Left kidney (tissue), 2 donors: Measurements from ENCODE around the gene GTF2A2. TPM values are rescaled to one million over a fixed set of nuclear protein-coding genes. Genes with fewer than 3 reads are reported as not detected.
"Not testable (repeated sequence)": the region's sequence is repeated elsewhere in the genome, so short reads cannot be mapped to it uniquely, and the experiment has no call there.

Source experiments
- DNase-seq: peaks from one replicate; pipeline ENCODE4 v3.0.0-alpha.2; 2013
- polyA plus RNA-seq: library from polyadenylated mRNA; unstranded; fragments of 120-200 nt; gene quantifications from one replicate; pipeline ENCODE4 v1.2.1, GENCODE V29; 2013; ENCODE audit not compliant: insufficient read length

GTF2A2 gene
- polyA plus RNA-seq, 1 donor, result 132 TPM

DNA sequence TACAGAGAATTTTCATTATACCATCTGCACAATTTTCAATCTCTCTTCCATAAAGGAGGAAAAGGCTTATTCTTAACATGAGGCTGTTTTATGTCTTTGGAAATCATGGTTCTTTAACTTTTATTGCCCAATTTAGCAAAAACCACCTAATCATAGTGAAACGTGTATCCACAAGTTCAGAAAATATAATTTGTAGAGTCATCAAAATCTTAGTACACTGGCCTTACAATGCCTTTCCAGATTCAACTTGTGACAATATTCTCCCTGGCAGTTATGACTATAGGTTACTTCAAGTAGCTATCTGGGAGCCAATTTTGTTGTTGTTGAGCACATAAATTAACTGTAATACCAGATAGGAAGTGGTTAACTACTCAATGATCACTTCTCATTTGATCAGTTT, 20.9 kb upstream of the GTF2A2 start:
- no peak for DNase-seq

DNA sequence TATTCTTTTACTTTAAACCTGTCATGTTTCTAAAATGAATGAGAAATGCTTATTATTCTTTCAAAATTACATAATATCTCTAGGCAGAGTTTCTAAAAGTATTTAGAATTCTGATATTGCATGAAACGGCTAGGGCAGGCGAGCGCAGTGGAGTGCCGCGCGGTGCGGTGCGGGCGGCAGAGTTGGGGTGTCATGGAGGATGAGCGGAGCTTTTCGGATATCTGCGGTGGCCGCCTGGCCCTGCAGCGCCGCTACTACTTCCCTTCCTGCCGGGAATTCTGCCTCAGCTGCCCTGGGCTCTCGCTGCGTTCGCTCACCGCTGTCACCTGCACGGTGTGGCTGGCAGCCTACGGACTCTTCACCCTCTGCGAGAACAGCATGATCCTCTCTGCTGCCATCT, 19.2 kb upstream of the GTF2A2 start:
- DNase-seq, result no peak

DNA sequence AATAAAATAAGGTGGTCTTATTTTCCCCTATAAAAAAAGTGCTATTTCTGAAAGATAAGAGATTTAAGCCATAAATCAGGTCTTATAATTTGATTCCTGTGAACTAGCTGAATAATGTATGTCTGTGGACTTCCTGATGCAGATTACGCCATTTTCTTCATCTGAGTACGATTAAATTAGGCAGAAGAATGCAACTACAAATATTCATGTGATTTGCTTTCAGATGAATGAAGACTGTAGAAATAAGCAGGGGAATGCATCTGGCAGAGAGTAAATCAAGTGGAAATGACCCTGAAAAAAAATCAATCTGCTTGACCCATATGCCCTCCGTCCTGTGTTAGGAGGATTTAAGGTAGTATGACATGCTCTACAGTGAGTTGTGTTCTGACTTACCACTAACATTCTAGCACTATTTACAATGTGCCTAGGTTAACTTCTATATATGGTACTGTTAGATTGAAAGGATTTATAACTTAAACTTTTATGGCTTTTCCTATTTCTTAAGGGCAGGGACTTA, 17.1 kb upstream of the GTF2A2 start:
- no peak for DNase-seq

DNA sequence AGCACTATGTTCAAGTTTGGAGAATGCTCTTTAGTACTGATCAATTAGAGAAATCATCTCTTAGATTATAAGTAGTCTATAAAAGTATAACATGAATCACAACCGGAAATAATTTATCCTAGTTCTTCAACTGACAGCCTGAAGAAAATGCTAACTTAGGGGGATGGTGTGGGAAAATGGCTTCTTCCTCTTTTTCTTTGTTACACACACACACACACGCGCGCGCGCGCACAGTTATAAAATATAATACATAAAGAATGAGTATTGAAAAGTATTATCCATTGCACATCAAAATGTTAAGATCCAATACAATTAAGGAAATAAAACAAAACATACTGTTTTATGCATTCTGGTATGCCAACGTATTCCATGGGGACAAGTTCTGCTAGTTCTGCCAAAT, 11.2 kb upstream of the GTF2A2 start:
- DNase-seq, result no peak

DNA sequence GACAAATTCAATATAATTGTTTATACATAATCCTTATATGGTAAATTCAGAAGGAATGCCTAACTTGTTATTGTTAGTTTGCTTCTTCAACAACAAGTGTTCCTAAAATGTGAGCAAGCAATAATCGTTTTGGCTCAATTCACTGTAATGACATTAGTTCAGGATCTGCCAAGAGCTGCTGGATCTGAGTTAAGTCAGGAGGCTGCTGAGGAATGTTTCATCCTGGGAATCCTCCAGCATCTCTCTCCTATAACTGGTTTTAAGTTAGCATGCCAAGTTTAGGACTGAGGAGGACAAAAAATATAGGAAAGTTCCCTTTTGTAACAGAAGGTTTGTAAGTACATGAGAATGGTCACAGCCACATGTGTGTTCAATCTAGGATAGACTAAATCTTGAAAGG, 4.9 kb upstream of the GTF2A2 start:
- no peak for DNase-seq

DNA sequence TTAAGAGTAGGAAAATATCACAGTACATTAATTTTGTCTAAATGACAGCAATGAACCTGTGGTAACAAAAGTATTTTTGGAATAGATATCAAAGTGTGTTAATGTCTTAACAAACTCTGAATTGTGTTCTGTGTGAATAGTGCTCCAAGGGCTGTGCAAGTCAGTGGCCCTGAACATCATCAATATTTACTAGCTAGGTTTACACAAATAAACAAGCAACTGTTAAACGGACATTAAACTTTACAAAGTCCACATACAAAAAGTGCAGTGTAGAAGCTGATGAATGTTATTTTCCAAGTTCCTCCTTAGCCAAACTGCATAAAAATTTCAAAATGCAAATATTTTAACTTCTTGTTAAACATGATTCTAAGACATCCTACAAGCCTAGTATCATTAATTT, 2.1 kb upstream of the GTF2A2 start:
- no peak for DNase-seq

DNA sequence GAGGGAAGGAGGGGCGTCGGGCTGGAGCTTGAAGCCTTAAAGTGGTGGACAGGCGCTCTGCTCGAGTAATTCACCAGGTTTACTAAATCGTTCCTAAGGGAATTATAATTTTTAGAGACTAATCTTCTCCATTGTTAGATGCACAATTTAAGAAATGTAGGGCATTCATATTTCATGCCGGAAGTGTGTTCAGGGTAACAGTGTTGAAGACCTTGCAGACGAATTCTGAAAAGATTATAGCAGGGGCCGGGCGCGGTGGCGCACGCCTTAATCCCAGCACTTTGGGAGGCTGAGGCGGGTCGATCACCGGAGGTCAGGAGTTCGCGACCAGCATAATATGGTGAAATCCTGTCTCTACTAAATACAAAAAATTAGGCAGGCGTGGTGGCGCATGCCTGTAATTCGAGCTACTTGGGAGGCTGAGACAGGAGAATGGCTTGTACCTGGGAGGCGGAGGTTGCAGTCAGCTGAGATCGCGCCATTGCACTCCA, 365 bp upstream of the GTF2A2 start:
- no peak for DNase-seq

DNA sequence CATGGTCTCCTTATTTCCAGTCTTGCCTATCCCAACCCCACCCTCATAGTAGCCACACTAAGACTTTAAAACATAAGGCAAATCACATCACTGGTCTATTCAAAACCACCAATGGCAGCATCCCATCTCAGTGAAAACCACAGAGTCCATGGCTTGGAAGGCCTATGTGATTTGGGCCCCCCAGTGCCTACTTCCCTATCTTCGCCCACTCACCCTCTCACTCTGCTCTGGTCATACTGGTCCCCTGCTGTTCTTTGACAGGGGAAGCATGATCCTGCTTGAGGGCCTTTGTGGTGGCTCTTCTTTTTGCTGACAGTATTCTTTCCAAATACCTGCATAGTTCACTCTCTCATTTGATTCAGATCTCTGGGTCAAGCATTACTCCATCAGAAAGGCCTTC, 3.3 kb downstream of the GTF2A2 start:
- no peak for DNase-seq

DNA sequence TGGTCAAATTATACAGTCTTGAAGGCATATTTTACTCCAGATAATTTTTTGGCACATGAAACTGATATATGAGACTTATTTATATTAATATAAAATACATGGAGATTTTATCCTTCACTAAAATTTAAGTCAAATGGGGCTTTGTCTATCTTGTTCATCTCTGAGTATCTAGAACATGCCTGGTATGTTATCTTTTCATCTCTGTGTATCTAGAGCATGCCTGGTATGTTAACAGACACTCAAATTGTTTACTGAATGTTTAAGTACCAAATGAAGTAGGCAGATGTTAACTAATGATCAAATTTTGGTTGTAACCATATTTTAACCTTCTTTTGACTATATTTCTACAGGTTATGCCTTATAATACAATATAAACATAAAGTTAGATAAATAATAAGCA, 7.7 kb downstream of the GTF2A2 start:
- DNase-seq, result no peak

DNA sequence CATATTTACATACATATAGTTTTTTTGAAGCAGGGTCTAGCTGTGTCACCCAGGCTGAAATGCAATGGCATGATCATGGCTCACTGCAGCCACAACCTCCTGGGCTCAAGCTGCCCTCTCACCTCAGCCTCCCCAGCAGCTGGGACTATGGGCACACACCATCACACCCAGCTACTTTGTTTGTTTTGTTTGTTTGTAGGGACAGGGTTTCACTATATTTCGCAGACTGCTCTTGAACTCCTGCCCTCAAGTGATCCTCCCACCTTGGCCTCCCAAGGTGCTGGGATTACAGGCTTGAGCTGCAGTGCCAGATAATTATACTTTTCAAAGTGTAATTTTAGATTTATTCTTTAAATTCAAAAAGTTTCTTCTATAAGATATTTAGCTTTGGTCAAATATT, 10.2 kb downstream of the GTF2A2 start:
- no peak for DNase-seq

DNA sequence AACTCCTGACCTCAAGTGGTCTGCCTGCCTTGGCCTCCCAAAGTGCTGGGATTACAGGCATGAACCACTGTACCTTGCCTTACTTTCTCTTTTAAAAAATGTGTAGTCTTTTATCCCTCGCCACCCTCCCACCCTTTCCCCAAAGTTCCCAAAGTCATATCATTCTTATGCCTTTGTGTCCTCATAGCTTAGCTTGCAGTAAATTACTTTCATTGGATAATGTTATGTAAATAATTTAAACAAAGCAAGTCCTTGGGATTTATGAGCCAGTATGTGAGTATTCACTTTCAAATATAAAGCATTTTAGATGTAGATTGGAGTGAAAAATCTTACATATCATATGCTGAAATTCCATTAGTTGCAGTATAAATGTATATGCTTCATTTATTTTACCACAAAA, 11.0 kb downstream of the GTF2A2 start:
- no peak for DNase-seq

DNA sequence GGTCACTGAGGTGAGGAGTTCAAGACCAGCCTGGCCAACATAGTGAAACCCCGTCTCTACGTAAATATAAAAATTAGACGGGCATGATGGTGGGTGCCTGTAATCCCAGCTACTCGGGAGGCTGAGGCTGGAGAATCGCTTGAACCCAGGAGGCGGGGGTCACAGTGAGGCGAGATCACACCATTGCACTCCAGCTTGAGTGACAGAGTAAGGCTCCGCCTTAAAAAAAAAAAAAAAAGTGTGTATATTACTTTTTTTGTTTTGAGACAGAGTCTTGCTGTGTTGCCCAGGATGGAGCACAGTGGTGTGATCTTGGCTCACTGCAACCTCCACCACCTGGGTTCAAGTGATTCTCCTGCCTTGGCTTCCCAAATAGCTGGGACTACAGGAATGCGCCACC, 11.5 kb downstream of the GTF2A2 start:
- DNase-seq, result not testable (repeated sequence)

DNA sequence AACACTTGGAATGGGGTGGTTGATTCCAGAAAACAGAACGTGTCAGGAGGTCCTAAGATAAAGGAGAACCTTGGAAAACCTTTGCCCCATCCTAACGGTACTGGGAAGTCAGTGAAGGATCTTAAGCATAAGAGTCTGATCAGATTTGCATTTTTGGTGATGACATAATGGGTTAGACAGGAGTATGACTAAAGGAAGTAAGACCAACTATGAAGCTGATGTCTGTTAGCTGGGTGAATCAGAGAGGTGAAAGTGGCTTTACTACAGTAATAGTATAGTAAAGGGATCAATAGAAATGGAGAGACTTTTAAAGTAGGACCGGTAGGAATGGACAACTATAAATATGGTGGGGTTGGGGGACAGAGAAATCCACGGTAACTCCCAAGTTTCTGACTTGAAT, 12.6 kb downstream of the GTF2A2 start:
- no peak for DNase-seq

DNA sequence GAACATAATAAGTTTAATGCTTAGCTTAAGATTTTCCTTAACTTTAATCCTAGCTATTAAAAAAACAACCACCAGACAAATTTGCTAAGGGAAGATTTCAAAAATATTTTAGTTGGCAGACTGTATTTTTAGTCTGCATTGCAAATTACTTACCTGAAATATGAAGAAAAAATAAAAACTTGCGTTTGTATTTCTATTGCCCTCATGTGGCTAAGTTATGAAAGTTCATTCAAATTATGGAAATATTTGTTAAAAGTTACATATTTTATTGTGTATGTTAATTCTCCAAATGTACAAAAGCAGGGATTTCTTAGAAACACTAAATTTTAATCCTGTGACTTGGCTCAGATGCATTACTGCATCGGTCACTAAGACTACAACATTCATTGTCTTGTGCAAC, 15.0 kb downstream of the GTF2A2 start:
- no peak for DNase-seq

DNA sequence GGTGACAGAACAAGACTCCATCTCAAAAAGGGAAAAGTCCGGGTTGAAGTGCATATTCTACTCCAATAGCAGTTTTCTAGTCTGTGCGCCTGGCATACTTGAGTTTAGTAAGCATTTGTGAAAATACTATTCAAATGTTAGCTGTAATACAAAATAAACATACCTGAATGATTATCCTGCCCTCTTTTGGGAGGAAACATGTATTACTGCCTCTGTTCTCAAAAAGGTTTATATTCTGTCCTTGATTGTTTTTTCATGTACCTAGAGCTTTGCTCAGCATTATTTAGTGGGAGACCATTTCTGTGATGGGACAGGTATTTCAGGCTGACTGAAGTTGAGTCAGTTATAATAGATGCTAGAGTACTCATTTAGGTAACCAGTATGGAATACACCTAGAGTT, 19.8 kb downstream of the GTF2A2 start:
- not testable (repeated sequence) for DNase-seq

DNA sequence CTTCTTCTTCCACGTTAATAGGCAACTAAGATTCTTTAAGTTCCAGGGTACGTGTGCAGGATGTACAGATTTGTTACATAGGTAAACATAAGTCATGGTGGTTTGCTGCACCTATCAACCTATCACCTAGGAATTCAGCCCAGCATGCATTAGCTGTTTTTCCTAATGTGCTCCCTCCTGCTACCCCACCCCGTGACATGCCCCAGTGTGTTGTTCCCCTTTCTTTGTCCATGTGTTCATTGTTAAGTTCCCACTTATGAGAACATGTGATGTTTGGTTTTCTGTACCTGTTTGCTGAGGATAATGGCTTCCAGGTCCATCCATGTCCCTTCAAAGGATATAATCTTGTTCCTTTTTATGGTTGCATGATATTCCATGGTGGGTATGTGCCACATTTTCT, 21.1 kb downstream of the GTF2A2 start:
- DNase-seq, result no peak

DNA sequence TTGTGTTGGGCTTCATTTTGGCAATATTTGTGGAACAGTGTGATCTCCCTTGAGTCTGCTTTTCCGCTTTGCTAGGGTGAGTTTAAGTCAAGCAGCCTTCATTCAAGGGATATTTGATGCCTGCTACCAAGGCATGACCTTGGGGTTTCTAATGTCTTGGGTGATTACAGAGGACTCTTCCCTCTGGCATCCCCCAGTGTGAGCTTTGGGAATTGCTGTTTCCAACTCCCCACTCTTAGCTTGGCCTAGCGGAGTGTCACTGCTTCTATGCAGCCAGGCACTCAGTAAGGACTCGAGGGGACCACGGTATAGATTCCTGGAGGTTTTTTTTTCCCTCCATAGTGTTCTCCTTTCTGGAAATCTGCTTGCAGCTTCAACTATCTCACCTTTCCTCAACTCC, 24.6 kb downstream of the GTF2A2 start:
- no peak for DNase-seq

DNA sequence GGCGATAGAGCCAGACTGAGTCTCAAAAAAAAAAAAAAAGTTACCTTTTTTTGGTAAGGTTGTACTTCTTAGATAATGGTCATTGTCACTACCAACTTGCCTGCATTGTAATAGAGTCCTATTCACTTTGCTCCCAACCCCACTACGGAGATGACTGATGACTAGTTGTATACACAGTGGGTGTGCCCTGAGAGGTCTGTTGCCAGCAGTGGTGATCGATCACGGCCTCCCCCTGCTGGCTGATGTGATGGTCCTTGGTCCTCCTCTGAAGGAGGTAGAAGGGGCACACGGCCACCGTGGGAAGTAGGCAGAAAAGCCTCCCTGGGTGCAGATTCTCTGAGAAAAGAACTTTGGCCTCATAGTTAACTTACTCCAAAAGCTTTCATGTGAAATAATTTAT, 35.0 kb downstream of the GTF2A2 start:
- DNase-seq, result no peak

DNA sequence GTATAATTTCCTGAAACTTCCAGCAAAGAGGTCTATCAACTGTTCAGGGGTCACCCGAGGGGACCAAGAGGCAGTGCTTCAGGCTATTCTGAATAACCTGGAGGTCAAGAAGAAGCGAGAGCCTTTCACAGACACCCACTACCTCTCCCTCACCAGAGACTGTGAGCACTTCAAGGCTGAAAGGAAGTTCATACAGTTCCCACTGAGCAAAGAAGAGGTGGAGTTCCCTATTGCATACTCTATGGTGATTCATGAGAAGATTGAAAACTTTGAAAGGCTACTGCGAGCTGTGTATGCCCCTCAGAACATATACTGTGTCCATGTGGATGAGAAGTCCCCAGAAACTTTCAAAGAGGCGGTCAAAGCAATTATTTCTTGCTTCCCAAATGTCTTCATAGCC, 38.9 kb downstream of the GTF2A2 start:
- DNase-seq, result no peak

DNA sequence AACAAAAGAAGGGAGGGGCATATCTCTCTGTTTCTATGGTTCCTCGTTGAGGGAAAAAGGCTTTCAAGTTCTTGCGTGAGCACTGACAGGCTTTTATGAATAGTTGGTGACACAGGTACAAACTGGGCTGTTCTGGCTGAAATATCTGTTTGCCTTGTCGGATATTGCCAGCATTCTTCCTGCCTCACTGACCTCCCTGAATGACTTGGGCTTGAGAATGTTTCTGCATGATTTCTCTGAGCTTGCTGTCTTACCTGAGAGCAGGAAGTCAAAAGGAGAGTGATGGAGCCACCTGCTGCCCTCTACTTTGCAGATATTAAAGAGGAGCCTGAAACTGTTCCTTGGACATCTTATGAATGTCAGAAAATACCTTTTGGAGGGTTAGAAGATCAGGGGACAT, 40.9 kb downstream of the GTF2A2 start:
- peak; percentile 33 for DNase-seq

DNA sequence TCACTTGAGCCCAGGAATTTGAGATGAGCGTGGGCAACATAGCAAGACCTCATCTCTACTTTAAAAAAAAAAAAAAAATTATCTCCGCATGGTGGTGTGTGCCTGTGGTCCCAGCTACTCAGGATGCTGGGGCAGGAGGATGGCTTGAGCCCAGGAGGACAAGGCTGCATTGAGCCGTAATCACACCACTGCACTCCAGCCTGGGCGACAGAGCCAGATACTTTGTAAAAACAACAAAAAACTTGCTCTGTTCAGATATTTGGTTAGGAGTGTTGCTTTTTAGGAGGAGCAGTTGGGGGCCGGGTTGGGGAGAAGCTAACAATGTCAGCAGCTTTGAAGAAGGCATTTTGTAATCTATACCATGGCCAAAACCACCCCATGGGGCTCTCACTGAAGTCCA, 41.7 kb downstream of the GTF2A2 start:
- no peak for DNase-seq

DNA sequence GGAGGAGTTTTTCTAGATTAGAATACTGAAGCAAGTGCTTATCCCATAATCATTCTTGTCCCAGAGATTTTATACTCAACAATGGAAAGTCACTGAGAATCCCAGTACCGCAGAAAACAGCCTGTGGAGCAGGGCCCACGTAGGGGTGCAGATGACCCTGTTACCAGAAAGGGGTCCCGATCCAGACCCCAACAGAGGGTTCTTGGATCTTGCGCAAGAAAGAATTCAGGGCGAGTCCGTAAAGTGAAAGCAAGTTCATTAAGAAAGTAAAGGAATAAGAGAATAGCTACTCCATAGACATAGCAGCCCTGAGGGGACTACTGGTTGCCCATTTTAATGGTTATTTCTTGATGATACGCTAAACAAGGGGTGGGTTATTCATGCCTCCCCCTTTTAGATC, 43.2 kb downstream of the GTF2A2 start:
- no peak for DNase-seq

DNA sequence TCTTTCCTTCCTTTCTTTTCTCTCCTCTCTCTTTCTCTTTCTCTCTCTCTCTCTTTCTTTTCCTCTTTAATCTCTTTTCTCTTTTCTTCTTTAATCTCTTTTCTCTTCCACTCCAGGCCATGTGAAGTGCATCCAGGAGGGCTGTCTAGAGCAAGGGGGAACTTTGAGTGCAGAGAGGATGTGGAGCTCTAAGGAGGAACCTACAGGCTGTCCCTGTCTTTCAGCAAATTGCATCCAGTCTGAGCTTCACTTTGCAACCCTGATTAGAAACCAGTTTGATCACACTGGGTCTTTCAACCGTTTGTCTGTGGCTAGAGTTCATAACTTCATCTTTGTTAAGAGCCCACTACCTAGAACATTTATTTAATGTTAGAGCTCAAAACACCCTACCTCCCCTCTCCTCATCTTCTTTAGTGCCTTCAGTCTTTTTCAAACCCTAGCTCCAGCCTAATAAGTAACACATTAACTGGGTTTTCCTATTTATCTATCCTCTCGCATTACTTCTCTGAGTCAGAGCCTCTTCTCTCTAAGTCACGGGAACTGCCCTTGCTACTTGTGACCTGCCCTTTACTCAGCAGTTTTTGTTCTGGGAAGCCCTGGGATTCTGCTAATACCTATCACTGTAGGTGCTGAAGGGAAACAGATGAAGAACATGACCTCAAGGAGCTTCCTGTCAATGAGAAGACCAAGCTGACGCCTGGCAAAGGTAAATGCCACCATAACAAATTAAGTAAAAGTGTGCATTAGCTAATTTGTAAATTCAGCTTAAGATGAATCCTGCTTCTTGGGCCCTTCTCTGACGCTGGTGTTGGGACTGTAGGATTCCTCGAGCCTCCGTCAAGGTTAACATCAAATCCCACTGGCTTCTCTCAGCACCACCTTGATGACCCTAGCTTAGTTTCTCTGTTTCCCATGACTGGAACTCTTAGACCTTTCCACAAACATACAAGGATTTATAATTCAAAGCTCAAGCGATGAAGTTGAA, 45.7 kb downstream of the GTF2A2 start, which contains the start of gene GCNT3:
Gene GCNT3 (plus strand): TSS at position 508 of the 985 bp plus-strand sequence. CDS start 6,456 bp downstream, outside the sequence.
- DNase-seq, result peak; percentile 39
